Upper lobe of left lung (tissue), 6 donors: ENCODE results near the gene SYNPO2. TPM values are rescaled to one million over a fixed set of nuclear protein-coding genes. Genes with fewer than 3 reads are reported as not detected.

Source experiments
- ATAC-seq, 2 donors: fragments of 200-7000 bp; cut with Tn5 transposase; one replicate each; pipeline ENCODE4 v1.9.1; 2022; ENCODE audit warnings: mild to moderate bottlenecking in 2 of 2, moderate library complexity in 2 of 2; ENCODE audit not compliant: low FRiP score in 2 of 2
- DNase-seq, 2 donors: peaks; one replicate each; pipeline ENCODE4 v3.0.0-alpha.2; 2019 to 2020
- H3K27ac ChIP-seq, 4 donors: fragments of 200-600 bp; sonication (generic); one replicate each; pipeline ENCODE4 v1.5.1; 2016 to 2019
- H3K27me3 ChIP-seq, 4 donors: fragments of 200-600 bp; sonication (generic); one replicate each; pipeline ENCODE4 v1.5.1; 2017 to 2019
- H3K36me3 ChIP-seq, 4 donors: fragments of 200-600 bp; sonication (generic); one replicate each; pipeline ENCODE4 v1.5.1; 2016 to 2019
- H3K4me1 ChIP-seq, 4 donors: fragments of 200-600 bp; sonication (generic); one replicate each; pipeline ENCODE4 v1.5.1; 2018 to 2019
- H3K4me3 ChIP-seq, 4 donors: fragments of 200-600 bp; sonication (generic); one replicate each; pipeline ENCODE4 v1.5.1; 2017 to 2019; ENCODE audit warnings: mild to moderate bottlenecking in 2 of 4, moderate library complexity in 1 of 4
- H3K9me3 ChIP-seq, 4 donors: fragments of 200-600 bp; sonication (generic); one replicate each; pipeline ENCODE4 v1.5.1; 2018 to 2019
- CTCF ChIP-seq, 6 experiments: fragments of 450-650 bp in 4 of 6; fragments of 200-600 bp in 2 of 6; sonication (generic) in 2 of 6; IDR thresholded peaks; one replicate each; pipeline ENCODE4 v1.5.1; 2016 to 2019; ENCODE audit warnings: antibody characterized with exemption in 6 of 6
- EP300 ChIP-seq, 4 donors: sonication (generic); formaldehyde crosslinking; IDR thresholded peaks; one replicate each; pipeline ENCODE4 v1.5.1; 2017; ENCODE audit warnings: antibody characterized with exemption in 4 of 4, control low read depth in 2 of 4
- POLR2A ChIP-seq, 4 donors: fragments of 450-650 bp; IDR thresholded peaks; one replicate each; pipeline ENCODE4 v1.5.1; 2016 to 2017; ENCODE audit warnings: antibody characterized with exemption in 4 of 4, mild to moderate bottlenecking in 2 of 4
- POLR2AphosphoS5 ChIP-seq, 2 donors: sonication (generic); formaldehyde crosslinking; IDR thresholded peaks; one replicate each; pipeline ENCODE4 v1.5.1; 2017; ENCODE audit warnings: antibody characterized with exemption in 2 of 2
- WGBS, 2 donors: methylation state at CpG; one replicate each; pipeline ENCODE4 v1.1.5; 2017 to 2018; 5-methylcytosine and 5-hydroxymethylcytosine counted together
- total RNA-seq, 6 donors: library from RNA; depleted of rRNA in 4 of 6; stranded (reverse); fragments of >200 nt in 4 of 6; gene quantifications; one replicate each; pipeline versions ENCODE4 v1.1.0 to v1.2.1, GENCODE V29; 2016 to 2021
- donor health status: DM: no; HTN: no; CAD: no; lungs with moderate emphysema.
- donor health status: DM: no; HTN: yes; CAD: no; lungs with severe emphysema.

Gene SYNPO2
- total RNA-seq, 6 donors from 2014 or later = 7.9 to 56.3 (median 17.0) TPM

DNA sequence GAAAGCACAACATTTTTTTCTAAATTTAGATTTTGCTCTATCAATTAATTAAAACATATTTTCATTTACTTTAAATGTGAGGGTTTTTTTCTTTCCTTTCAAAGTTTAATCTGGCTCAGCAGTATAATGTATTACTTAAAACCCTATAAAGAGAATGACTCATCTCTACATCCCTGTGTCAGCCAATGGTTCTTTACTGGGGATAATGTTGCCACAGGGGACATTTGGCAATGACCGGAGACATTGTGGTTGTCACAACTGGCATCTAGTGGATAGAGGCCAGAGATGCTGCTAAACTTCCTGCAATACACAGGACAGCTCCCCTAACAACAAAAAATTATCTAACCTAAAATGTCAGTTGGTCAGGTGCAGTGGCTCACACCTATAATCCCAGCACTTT is 53.8 kb downstream of the SYNPO2 start:
- no peak for ATAC-seq
- no peaks in the 10 kb centered on the region for H3K9me3 ChIP-seq

DNA sequence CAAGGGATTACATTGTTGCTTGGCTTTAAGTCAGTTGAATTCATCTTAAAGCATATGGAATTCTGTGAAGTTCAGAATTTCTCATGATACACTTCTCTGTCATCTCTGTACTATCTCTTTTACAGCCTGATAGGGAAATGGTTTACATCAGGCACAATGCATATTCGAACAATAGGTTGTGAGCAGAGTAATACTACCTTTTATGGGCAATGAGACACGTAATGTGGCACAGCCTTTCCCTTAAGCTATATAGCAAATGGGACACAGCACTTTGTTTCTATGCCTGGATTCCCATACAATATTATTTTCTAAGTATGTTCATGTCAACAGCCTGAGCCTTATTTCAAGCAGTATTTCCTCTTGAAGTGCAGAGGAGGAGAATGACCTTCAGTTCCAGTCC is 58.4 kb downstream of the SYNPO2 start:
- 58 to 66% methylated on average over 2 of the region's 2 CpGs for WGBS, 2 donors
- no peaks in the 10 kb centered on the region for H3K4me1 ChIP-seq
- ATAC-seq (no peak), DNase-seq (no peak)
- no peak overlapping the region for H3K4me3 ChIP-seq
- no peaks in the 10 kb centered on the region for H3K36me3 ChIP-seq
- H3K9me3 ChIP-seq = no peaks in the 10 kb centered on the region
- no peaks in the 10 kb centered on the region for H3K27me3 ChIP-seq
- H3K27ac ChIP-seq = no peak overlapping the region
- no peak for TF ChIP-seq POLR2A (IDR thresholded peaks at IDR 0.05)

More for the DNA sequence above, 53.8 kb downstream of the SYNPO2 start:
- no peak for DNase-seq
- no peaks in the 10 kb centered on the region for H3K27me3 ChIP-seq
- no peak overlapping the region for H3K27ac ChIP-seq
- no peak for TF ChIP-seq CTCF (IDR thresholded peaks at IDR 0.05)
- TF ChIP-seq EP300 (IDR thresholded peaks at IDR 0.05) = no peak
- no peak for TF ChIP-seq POLR2A (IDR thresholded peaks at IDR 0.05)
- TF ChIP-seq POLR2AphosphoS5 (IDR thresholded peaks at IDR 0.05) = no peak
- H3K4me1 ChIP-seq = no peaks in the 10 kb centered on the region
- WGBS, 2 donors = 36 to 69% methylated on average over 1 of the region's 1 CpG
- no peak overlapping the region for H3K4me3 ChIP-seq
- H3K36me3 ChIP-seq = no peaks in the 10 kb centered on the region

GRCh38 chr4:118948545-118949144 is 60.0 kb downstream of the SYNPO2 start:
- DNase-seq (no peak), ATAC-seq (no peak)
- TF ChIP-seq EP300 (IDR thresholded peaks at IDR 0.05) = no peak
- TF ChIP-seq POLR2AphosphoS5 (IDR thresholded peaks at IDR 0.05) = no peak
- no peak for TF ChIP-seq CTCF (IDR thresholded peaks at IDR 0.05)
- TF ChIP-seq POLR2A (IDR thresholded peaks at IDR 0.05) = no peak
- Histone ChIP-seq H3K27ac (no peak overlapping the region), H3K36me3 (no peaks in the 10 kb centered on the region), H3K27me3 (no peaks in the 10 kb centered on the region), H3K4me1 (no peaks in the 10 kb centered on the region), H3K4me3 (no peak overlapping the region), H3K9me3 (no peaks in the 10 kb centered on the region)
- 54 to 64% methylated on average over 3 of the region's 3 CpGs for WGBS, 2 donors

- 64 to 71% methylated on average over 2 of the region's 2 CpGs for WGBS, 2 donors
- H3K36me3 ChIP-seq = no peaks in the 10 kb centered on the region
- H3K27me3 ChIP-seq = no peaks in the 10 kb centered on the region
- no peaks in the 10 kb centered on the region for H3K9me3 ChIP-seq
- DNase-seq (no peak), ATAC-seq (no peak)
- TF ChIP-seq CTCF (IDR thresholded peaks at IDR 0.05) (no peak), POLR2A (IDR thresholded peaks at IDR 0.05) (no peak), POLR2AphosphoS5 (IDR thresholded peaks at IDR 0.05) (no peak), EP300 (IDR thresholded peaks at IDR 0.05) (no peak)
- no peak overlapping the region for H3K27ac ChIP-seq
- no peak overlapping the region for H3K4me3 ChIP-seq
- H3K4me1 ChIP-seq = no peaks in the 10 kb centered on the region
Measured at GRCh38 chr4:118950224-118950623, 61.6 kb downstream of the SYNPO2 start.

GRCh38 chr4:118950929-118951570 is 62.4 kb downstream of the SYNPO2 start:
- no peak for ATAC-seq
- no peak overlapping the region for H3K27ac ChIP-seq
- no peaks in the 10 kb centered on the region for H3K36me3 ChIP-seq
- TF ChIP-seq CTCF (IDR thresholded peaks at IDR 0.05) = no peak
- TF ChIP-seq POLR2A (IDR thresholded peaks at IDR 0.05) = no peak
- no peak for TF ChIP-seq EP300 (IDR thresholded peaks at IDR 0.05)
- no peak for TF ChIP-seq POLR2AphosphoS5 (IDR thresholded peaks at IDR 0.05)
- no peaks in the 10 kb centered on the region for H3K27me3 ChIP-seq
- no peaks in the 10 kb centered on the region for H3K9me3 ChIP-seq
- no peak overlapping the region for H3K4me3 ChIP-seq
- H3K4me1 ChIP-seq = no peaks in the 10 kb centered on the region
- WGBS, 2 donors = 64 to 68% methylated on average over 1 of the region's 1 CpG
- DNase-seq = no peak
